Stimulated activated memory B cell treated with anti-CD40 and anti-IgM and Interleukin-4, amounts not matched to agents 10 μg/mL and 1 μg/mL and 100 μg/mL, for 72 hours (primary cell): ENCODE measurements around the gene SCAF11.

Experiments
- ATAC-seq: fragments of 150-1000 bp; cut with Tn5 transposase; 2 replicates; pipeline ENCODE4 v1.10.0; 2021
- H3K27ac Mint-ChIP-seq: one replicate; pipeline ENCODE4 v1.8.0; 2022; ENCODE audit warnings: mild to moderate bottlenecking, mixed read lengths
- H3K27me3 Mint-ChIP-seq: one replicate; pipeline ENCODE4 v1.8.0; 2022; ENCODE audit warnings: mixed read lengths
- H3K36me3 Mint-ChIP-seq: one replicate; pipeline ENCODE4 v1.8.0; 2022; ENCODE audit warnings: mixed read lengths
- H3K4me1 Mint-ChIP-seq: one replicate; pipeline ENCODE4 v1.8.0; 2022; ENCODE audit warnings: mixed read lengths
- H3K4me3 Mint-ChIP-seq: one replicate; pipeline ENCODE4 v1.8.0; 2022; ENCODE audit warnings: mild to moderate bottlenecking, moderate library complexity, mixed read lengths
- H3K9me3 Mint-ChIP-seq: one replicate; pipeline ENCODE4 v1.8.0; 2022; ENCODE audit warnings: mixed read lengths

Gene SCAF11

GRCh38 chr12:45912774-45913173, 77.6 kb downstream of the SCAF11 start:
- no peak for ATAC-seq
- no peaks in the 10 kb centered on the region for H3K27me3 Mint-ChIP-seq
- H3K4me1 Mint-ChIP-seq = peaks cover 28% of the 10 kb centered on the region
- H3K9me3 Mint-ChIP-seq = no peaks in the 10 kb centered on the region
- peaks cover 5% of the 10 kb centered on the region for H3K36me3 Mint-ChIP-seq
- no peak overlapping the region for H3K27ac Mint-ChIP-seq
- H3K4me3 Mint-ChIP-seq = no peak overlapping the region

GRCh38 chr12:45909041-45909713, 81.2 kb downstream of the SCAF11 start:
- ATAC-seq = no peak
- Mint-ChIP-seq H3K27me3 (no peaks in the 10 kb centered on the region), H3K4me3 (no peak overlapping the region), H3K36me3 (peaks cover 16% of the 10 kb centered on the region), H3K4me1 (peaks cover 29% of the 10 kb centered on the region), H3K9me3 (no peaks in the 10 kb centered on the region), H3K27ac (no peak overlapping the region)

DNA sequence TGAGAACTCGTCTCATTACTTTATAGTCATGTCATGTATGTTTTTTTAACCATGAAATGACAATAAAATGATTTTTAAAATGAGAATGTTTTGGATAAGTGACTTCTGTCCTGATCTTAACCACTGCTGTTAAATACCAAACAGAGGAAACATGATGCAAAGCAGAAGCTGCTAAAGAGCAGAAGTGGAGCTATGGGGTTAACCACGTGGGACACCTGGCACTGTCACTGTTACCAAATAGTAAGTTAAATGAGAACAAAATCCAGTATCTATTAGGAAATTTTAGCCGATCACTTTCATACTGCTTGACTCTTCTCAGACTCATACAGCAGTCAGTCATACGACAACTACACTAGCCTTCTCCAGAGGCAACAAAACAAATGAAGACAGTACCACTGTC, 82.4 kb downstream of the SCAF11 start:
- H3K4me1 Mint-ChIP-seq = peaks cover 19% of the 10 kb centered on the region
- H3K4me3 Mint-ChIP-seq = no peak overlapping the region
- H3K36me3 Mint-ChIP-seq = peaks cover 22% of the 10 kb centered on the region
- H3K27ac Mint-ChIP-seq = no peak overlapping the region
- ATAC-seq = peak; percentile 77
- no peaks in the 10 kb centered on the region for H3K27me3 Mint-ChIP-seq
- no peaks in the 10 kb centered on the region for H3K9me3 Mint-ChIP-seq

- Mint-ChIP-seq H3K27me3 (no peaks in the 10 kb centered on the region), H3K36me3 (peaks cover 75% of the 10 kb centered on the region), H3K9me3 (peaks cover 4% of the 10 kb centered on the region), H3K27ac (no peak overlapping the region), H3K4me3 (no peak overlapping the region), H3K4me1 (no peaks in the 10 kb centered on the region)
- no peak for ATAC-seq
Observed at GRCh38 chr12:45898094-45898493, 92.3 kb downstream of the SCAF11 start.

DNA sequence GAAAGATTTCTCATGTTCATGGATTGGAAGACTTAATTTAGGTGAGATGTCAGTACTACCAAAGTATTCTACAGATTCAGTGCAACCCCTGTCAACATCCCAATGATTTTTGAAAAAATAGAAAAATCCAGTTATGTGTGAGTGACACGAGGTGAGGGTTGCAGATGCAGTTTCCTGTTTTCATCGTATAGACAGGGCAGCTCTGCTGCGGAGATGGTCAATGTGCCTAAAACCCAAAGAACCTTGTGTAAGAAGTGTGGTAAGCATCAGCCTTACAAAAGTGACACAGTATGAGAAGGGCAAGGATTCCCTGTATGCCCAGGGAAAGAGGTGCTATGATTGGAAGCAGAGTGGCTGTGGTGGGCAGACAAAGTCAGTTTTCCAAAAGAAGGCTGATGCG, 94.4 kb downstream of the SCAF11 start:
- H3K4me1 Mint-ChIP-seq = no peaks in the 10 kb centered on the region
- no peak for ATAC-seq
- H3K36me3 Mint-ChIP-seq = peaks cover 68% of the 10 kb centered on the region
- no peak overlapping the region for H3K27ac Mint-ChIP-seq
- no peaks in the 10 kb centered on the region for H3K27me3 Mint-ChIP-seq
- peaks cover 4% of the 10 kb centered on the region for H3K9me3 Mint-ChIP-seq
- H3K4me3 Mint-ChIP-seq = no peak overlapping the region

GRCh38 chr12:45893240-45893639, 97.1 kb downstream of the SCAF11 start:
- Mint-ChIP-seq H3K27me3 (no peaks in the 10 kb centered on the region), H3K9me3 (peaks cover 3% of the 10 kb centered on the region), H3K27ac (no peak overlapping the region), H3K4me3 (no peak overlapping the region), H3K4me1 (no peaks in the 10 kb centered on the region), H3K36me3 (peaks cover 47% of the 10 kb centered on the region)
- ATAC-seq = no peak

DNA sequence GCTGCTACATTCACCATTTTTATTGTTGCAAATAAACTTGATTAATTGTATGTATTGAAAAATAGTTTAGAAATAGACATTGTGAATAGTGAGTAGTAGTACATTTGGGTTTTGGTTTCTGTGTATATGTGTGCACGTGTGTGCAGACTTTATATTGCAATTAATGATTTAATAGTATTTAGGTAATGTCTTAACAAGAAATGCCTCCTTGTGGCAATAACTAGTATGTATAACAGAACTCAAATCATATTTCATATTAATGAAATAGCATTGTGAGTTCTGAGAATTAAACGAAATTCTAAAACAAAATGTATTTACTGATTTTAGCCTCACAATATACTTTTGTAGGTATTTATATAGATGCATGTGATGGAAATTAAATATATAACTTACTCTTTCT, 100.1 kb downstream of the SCAF11 start:
- Mint-ChIP-seq H3K4me3 (no peak overlapping the region), H3K27ac (no peak overlapping the region), H3K9me3 (peaks cover 2% of the 10 kb centered on the region), H3K36me3 (peaks cover 42% of the 10 kb centered on the region), H3K4me1 (no peaks in the 10 kb centered on the region), H3K27me3 (no peaks in the 10 kb centered on the region)
- no peak for ATAC-seq

DNA sequence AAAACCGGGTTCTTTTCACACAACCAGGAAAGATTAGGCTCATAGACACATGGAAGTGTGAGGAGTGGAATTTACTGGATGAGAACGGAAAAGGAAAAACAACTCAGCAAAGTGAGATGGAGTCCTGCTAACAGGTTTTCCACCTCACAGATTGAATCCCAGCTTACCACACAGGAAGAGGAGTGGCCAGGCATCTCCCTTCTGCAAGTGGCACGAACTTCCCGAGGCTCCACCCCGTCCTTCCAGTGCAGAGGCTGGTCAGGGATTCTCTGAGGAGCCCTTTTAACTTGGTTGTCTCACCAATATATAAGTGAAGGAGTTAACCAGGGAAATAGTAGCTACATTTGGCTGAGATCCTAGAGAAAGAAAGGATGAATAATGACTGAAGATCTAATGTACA, 102.8 kb downstream of the SCAF11 start:
- H3K4me1 Mint-ChIP-seq = no peaks in the 10 kb centered on the region
- H3K27me3 Mint-ChIP-seq = no peaks in the 10 kb centered on the region
- H3K4me3 Mint-ChIP-seq = no peak overlapping the region
- peaks cover 46% of the 10 kb centered on the region for H3K36me3 Mint-ChIP-seq
- peaks cover 2% of the 10 kb centered on the region for H3K9me3 Mint-ChIP-seq
- no peak for ATAC-seq
- H3K27ac Mint-ChIP-seq = no peak overlapping the region

- Mint-ChIP-seq H3K36me3 (peaks cover 55% of the 10 kb centered on the region), H3K27me3 (no peaks in the 10 kb centered on the region), H3K27ac (no peak overlapping the region), H3K4me1 (no peaks in the 10 kb centered on the region), H3K9me3 (peaks cover 2% of the 10 kb centered on the region), H3K4me3 (no peak overlapping the region)
- ATAC-seq = no peak
Observed at GRCh38 chr12:45886685-45887084, 103.7 kb downstream of the SCAF11 start.

- ATAC-seq = no peak
- Mint-ChIP-seq H3K9me3 (peaks cover 2% of the 10 kb centered on the region), H3K4me1 (peaks cover 4% of the 10 kb centered on the region), H3K27me3 (no peaks in the 10 kb centered on the region), H3K36me3 (peaks cover 71% of the 10 kb centered on the region), H3K27ac (no peak overlapping the region), H3K4me3 (no peak overlapping the region)
Observed at GRCh38 chr12:45883187-45883586, 107.2 kb downstream of the SCAF11 start.

DNA sequence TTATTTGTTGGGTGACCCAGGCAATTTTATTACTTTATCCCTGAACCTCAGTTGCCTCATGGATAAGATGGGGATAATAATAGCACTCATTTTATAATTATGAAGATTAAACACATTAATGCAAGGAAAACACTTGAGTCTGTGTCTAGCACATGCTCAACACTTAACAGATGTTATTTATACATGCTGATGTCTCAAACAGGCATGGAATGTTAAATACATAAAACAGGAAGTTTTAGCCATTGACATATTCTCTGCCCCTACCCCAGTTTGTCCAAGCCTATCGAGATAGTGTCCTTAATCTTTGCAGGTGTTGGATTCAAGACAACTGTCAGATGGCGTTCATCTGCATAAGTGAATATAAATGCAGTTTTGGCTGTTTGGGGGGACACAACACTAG, 109.8 kb downstream of the SCAF11 start:
- Mint-ChIP-seq H3K4me1 (peaks cover 7% of the 10 kb centered on the region), H3K36me3 (peaks cover 75% of the 10 kb centered on the region), H3K4me3 (no peak overlapping the region), H3K27me3 (no peaks in the 10 kb centered on the region), H3K9me3 (no peaks in the 10 kb centered on the region), H3K27ac (no peak overlapping the region)
- ATAC-seq = no peak

GRCh38 chr12:45879363-45879895, 110.9 kb downstream of the SCAF11 start:
- no peak overlapping the region for H3K27ac Mint-ChIP-seq
- no peaks in the 10 kb centered on the region for H3K27me3 Mint-ChIP-seq
- H3K9me3 Mint-ChIP-seq = no peaks in the 10 kb centered on the region
- H3K4me3 Mint-ChIP-seq = no peak overlapping the region
- H3K36me3 Mint-ChIP-seq = peaks cover 73% of the 10 kb centered on the region
- ATAC-seq = no peak
- H3K4me1 Mint-ChIP-seq = peaks cover 7% of the 10 kb centered on the region

- Mint-ChIP-seq H3K27ac (peak overlapping the region; percentile 23), H3K36me3 (peaks cover 73% of the 10 kb centered on the region), H3K27me3 (no peaks in the 10 kb centered on the region)
Observed at GRCh38 chr12:45878630-45879255, 111.6 kb downstream of the SCAF11 start.

DNA sequence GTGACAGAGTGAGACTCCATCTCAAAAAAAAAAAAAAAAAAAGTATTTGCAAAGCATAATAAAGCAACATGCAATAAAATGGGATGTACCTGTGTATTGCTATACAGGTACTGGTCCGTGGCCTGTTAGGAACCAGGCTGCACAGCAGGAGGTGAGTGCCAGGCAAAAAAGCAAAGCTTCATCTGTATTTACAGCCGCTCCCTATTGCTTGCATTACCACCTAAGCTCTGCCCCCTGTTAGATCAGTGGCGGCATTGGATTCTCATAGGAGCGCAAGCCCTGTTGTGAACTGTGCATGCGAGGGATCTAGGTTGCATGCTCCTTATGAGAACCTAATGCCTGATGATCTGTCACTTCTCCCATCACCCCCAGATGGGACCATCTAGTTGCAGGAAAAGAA, 113.3 kb downstream of the SCAF11 start:
- Mint-ChIP-seq H3K27me3 (no peaks in the 10 kb centered on the region), H3K4me3 (no peak overlapping the region), H3K4me1 (peaks cover 9% of the 10 kb centered on the region), H3K36me3 (peaks cover 76% of the 10 kb centered on the region), H3K27ac (no peak overlapping the region), H3K9me3 (no peaks in the 10 kb centered on the region)
- ATAC-seq = no peak

More at GRCh38 chr12:45878630-45879255, 111.6 kb downstream of the SCAF11 start:
- no peaks in the 10 kb centered on the region for H3K9me3 Mint-ChIP-seq
- H3K4me3 Mint-ChIP-seq = no peak overlapping the region
- ATAC-seq = no peak
- H3K4me1 Mint-ChIP-seq = peaks cover 7% of the 10 kb centered on the region

DNA sequence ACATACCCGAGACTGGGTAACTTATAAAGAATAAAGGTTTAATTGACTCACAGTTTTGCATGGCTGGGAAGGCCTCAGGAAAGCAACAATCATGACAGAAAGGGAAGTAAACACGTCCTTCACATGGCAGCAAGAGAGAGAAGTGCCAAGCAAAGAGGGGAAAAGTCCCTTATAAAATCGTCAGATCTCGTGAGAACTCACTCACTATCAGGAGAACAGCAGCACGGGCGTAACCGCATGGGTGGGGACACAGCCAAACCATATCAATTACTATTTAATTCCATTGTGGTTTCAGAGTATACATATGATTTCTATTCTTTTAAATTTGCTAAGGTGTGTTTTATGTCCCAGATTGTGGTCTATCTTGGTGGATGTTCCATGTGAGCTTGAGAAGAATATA, 117.9 kb downstream of the SCAF11 start:
- Mint-ChIP-seq H3K4me3 (no peak overlapping the region), H3K27ac (peak overlapping the region; percentile 27), H3K9me3 (no peaks in the 10 kb centered on the region), H3K27me3 (no peaks in the 10 kb centered on the region), H3K36me3 (peaks cover 76% of the 10 kb centered on the region), H3K4me1 (peaks cover 13% of the 10 kb centered on the region)
- ATAC-seq = no peak
